CD4-positive, alpha-beta T cell treated with Interleukin-6 at 100 ng/mL for 8 hours (primary cell): ENCODE measurements around the gene CC2D1B.

Experiments used
- DNase-seq: peaks from one replicate; pipeline ENCODE4 v3.0.0-alpha.2; 2020; ENCODE audit warnings: mixed read lengths, low spot score

CC2D1B gene

GRCh38 chr1:52358851-52359497 lies 7.0 kb downstream of the CC2D1B start:
- no peak for DNase-seq

- no peak for DNase-seq
These were observed 8.6 kb downstream of the CC2D1B start for GRCh38 chr1:52357397-52357796.

DNA sequence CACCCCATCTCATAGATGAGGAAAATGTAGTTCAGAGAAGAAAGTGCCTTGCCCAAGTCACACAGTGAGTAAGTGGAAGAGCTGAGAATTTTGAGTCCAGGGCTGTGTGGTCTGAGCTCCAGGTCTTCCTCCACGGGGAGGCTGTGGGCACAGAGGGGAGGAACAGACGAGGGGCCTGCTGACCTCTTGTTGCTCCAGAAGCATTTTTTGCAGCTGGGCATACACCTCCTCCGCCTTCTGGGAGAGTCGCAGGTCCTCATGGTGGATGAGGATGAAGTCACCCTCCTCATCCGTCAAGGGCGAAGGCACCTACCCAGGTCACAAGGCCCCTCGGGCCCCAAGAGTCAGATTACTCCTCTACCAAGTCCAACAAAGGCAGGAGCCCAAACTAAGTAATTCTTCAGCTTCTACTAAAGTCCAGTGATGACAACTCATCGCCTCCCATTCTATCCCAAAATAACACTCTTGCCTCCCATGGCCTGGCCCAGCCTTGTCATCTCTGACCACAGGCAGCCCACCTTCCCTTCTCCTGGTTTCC lies 9.1 kb downstream of the CC2D1B start:
- no peak for DNase-seq

DNA sequence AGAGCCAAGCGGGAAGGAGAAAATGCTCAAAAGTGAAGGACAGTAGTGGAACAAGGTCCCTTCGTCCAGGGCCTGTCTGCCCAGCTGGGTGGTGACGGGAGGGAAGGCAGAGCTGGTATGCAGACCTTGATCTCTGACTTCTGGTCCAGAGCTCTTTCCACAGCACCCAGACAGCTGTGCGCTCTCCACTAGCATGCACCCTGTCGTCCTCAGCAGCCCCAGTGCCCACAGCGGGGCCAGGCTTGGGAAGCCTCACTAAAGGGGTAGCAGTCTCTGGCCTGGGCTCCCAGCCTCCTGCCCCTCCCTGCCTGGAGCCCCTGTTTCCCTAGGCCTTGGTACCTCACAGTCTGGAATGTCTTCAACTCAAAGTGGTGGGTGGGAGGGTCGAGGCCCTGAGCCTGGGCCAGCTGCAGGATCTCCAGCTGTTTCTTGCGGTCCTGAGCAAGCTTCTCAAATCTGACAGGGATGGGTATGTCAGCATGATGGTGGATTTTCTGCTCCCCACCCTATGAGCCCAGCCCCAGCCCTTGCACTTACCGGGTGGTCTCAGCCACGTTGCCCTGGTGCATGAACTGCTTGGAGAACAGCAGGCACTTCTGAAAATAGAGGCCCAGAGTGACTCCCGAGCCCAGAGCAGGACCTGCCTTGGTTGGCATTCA lies 10.0 kb downstream of the CC2D1B start:
- DNase-seq = no peak

DNA sequence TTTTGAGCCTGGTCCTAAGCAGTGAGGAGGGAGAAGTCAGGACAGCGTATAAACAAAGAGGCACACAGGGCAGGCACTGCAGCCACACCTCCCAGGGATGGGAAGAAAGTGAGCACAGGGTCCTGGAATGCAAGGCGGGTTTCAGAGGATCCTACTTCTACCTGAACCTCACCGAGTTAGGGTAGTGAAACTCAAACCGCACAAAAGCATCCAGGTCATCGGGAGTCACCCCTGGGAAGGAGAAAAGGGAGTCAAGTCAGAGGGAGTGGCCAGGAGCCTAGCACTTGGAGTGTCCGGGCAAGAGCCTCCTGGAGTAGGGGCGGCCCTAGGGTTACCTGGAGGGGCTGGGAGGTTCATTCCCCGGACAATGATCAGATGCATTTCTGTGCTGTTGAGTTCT lies 10.6 kb downstream of the CC2D1B start:
- DNase-seq = no peak

- DNase-seq = no peak
These were observed 13.3 kb downstream of the CC2D1B start for GRCh38 chr1:52352690-52353089.

DNA sequence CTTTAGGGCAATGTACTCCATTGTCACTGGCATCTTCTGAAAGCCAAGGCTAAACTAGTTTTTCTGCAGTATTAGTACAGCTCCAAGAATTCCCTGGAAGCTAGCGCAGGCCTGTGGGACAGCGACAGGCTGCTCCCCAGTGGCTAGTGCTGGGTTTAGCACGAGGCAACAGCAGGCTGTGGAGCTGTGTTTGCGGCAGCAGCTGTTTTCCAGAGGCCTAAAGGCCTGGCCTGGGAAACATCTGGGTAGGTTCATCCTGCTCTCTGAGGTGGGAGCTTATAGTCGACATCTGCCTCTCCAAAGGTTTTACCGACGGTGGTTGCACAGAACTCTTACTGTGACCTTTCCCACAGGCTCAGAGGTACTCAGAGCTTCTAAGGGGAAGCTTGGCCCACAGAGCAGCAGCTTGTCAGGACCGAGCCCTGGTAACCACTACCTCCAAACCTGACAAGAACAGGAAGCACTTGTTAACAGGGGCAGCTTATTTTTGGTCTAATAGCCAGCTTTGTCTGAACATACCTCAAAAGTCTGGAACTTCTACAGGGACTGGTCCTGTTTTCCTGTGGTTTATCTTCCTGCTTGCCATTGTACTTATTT lies 17.2 kb downstream of the CC2D1B start:
- DNase-seq = no peak

DNA sequence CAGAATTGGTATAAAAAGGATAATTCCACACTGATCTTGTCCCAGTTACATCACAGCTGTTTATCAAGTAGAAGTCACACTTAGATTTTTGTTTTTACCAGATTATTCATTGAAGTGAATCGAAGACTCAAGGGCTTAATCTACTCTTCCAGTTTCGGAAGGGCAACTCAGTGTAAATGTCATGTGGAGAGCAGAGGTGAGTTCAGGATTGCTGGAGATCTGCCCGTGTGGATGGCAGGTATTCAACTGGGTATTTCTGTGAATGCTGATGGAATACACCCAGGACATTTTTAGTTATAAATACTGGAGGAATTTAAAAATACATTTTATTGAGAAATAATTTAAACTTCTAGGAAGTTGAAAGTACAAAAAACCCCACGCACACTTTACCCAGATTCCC lies 19.4 kb downstream of the CC2D1B start:
- no peak for DNase-seq

DNA sequence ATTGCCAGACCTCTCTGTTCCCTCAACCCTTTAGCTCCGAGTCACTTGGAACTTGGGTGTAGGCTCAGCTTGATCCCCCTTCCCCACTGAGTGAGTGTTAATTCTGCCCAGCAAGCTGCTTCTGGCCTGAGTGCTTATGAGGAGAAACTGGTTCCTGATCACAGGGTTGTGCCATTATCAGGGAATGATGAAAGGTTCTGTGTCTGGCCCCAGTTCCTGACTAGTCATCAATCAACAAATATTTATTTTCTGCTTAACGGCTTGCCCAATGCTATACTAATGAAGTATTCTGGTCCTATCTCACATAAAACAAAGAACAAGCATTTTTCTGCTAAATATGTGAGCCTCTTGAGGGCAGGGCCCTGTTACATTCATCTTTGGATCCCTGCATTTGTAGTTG lies 20.8 kb downstream of the CC2D1B start:
- no peak for DNase-seq

GRCh38 chr1:52343979-52344378 lies 22.0 kb downstream of the CC2D1B start:
- no peak for DNase-seq

DNA sequence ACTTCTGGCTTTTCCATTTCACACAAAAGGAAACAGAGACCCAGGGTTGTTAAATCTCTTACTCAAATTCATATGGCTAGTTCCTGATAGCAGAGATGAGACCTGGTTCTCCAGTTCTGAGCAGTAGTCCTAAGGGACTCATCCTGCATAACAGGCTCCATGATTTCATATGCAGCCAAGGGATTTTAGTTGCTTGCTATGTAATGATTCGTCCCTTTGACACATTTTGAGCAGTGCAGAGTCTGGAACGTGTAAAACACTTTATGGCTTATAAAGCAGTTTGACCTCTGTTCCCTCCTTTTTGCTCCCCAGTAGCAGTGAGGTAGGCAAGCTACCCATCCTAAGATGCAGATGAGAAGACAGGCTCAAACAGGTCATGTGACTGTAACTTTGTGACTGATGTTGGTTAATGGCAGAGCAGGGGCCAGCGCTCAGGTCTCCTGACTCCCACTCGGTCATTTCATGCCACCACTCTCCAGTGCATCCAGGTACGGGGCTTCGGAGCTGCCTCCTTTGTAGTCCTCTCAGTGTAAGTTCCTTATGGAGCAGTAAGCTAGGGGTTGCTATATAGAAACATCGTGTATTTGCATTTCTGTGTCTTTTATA lies 24.2 kb downstream of the CC2D1B start:
- DNase-seq = no peak

DNA sequence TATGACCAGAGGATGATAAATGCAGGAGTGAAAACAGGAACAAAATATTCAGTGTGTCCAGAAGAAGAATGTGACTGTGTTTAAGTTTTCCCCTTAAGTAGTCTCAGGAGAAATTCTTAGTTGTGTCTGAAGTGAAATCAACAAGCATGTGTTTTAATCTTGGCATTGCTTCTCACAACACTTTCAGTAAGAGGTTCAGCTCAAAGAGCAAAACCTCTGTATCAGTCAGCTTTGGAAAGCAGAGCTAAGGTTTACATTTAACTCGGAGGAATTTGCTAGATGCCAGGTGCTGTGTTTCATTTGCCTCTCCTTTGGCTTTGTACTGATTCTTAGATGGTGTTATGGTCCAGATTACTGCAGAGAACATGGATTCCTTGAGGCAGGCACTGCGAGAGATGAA lies 28.6 kb downstream of the CC2D1B start:
- no peak for DNase-seq

DNA sequence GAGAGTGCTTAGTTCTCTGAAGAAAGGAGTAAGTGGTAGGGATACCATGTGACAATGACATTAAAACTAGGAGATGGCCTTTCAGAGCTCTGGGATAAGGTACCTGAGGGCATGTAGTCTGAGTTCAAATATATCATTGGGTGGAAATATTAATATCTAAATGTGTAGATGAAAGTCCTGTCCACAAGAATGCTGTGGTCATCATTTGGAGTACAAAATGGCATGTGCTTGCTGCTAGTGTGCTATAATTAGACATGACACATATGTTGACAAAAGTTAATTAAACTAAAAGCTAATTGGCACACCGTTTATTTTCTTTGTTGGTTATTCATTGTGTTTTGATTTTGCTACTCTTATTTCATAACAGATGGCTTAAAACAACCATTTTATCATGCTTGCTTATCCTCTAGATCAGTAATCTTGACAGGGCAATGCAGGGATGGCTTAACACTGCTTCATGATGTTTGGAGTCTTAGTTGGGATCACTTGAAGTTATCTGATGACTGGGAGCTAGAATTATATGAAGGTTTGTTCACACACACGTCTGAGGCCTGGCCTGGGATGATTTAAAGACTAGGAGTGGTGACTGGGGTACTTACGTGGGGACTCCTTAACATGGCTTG lies 31.0 kb downstream of the CC2D1B start:
- DNase-seq = no peak

DNA sequence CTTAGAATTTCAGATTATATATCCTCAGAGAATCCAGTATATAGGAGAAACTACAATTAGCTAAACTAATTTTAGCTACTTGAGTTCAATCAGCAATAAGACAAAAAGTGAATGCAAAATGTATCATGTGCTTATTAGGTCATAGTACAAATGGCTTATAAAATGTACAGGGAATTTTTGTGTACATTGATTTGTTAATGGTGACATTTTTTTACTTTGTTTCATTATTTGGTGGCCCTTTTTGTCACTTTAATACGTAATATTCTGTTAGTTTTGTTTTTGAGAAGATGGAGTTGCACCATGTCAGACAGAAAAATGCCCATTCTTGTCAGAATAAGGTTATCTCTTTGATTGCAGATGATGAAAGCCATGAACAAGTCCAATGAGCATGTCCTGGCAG lies 33.6 kb downstream of the CC2D1B start:
- no peak for DNase-seq

DNA sequence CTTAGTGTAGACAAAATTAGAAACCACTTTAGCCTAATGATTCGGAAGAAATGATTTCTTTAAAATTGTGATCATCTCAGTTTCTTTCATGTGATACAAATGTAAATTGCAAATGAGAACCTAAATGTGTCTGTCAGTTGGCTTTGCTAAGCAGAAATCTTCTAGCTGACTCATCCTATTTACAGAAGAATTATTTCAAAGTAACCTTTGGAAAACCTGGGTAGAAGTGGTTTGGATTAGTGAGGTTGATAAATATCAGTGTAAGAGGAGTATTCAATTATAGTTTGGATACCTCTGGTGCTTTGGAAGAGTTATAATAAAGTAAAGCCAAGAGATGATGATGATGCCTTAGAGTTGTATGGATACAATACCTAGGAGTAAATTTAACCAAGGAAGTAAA lies 37.4 kb downstream of the CC2D1B start:
- no peak for DNase-seq

- no peak for DNase-seq
These were observed 40.2 kb downstream of the CC2D1B start for GRCh38 chr1:52325786-52326185.

GRCh38 chr1:52323731-52324130 lies 42.3 kb downstream of the CC2D1B start:
- DNase-seq = no peak

DNA sequence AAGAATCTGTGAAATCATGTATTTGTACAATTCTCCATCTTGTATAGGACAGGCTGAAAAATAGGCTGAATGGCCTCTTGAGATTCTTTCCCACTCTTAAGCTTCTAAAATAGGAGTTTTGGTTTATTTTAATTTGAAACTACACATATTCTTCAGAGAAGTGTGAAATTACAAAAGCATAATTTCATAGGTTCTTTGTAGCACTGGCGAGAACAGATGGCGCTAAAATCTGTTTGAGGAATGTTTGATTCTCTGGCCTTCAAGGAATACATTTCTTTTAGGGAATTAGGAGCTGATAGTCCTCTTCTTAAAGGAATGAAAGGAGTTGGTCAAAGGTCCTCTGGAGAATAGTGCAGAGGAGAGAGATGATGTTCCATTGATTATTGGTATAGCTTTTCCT lies 44.9 kb downstream of the CC2D1B start:
- no peak for DNase-seq

- DNase-seq = no peak
These were observed 59.6 kb downstream of the CC2D1B start for GRCh38 chr1:52306227-52307006.

DNA sequence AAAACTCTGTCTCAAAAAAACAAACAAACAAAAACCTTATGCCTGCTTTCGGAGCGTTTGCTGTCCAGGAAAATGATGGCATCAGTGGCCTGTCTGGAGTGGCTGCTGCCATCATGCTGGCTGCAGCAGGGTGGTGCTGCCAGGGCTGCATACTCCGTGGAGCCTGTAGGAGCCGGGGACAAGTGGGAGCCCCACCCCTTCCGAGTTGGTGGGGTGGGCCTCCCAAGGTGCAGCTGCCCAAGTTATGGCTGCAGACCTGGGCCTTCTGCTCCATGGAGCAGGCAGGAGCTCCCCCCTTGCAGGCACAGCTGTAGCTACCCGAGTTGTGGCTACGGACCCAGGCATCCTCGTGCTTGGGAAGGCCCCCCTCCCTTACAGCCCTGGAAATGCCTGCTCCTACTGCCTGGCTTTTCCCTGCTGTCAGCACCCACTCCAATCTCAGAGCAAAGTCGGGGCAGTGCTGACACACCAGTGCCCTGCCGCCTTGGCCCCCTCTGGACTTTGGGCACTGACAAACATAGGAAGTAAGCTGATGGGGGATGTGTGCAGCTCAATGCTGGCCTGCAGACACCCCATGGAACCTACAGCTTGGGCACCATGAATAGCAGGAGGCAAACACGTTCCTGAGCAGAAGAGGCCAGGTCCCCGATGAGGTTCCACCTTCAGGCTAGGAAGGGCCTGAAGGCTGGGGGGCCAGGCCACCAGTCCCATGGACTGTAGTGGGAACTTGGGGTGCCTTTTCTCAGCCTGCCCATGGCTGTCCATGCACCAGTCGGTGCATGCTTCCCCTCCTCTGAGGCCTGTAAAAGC lies 60.4 kb downstream of the CC2D1B start:
- no peak for DNase-seq
